WTC11 (cell line): Measurements from ENCODE around the gene LARP1B.

ENCODE experiments used
- FOXP1 ChIP-seq: sonication (generic); formaldehyde crosslinking; IDR thresholded peaks from 2 replicates; pipeline ENCODE4 v1.8.0; 2022; ENCODE audit warnings: missing genetic modification reagents, mild to moderate bottlenecking, moderate library complexity, borderline replicate concordance
- MLX ChIP-seq: sonication (generic); formaldehyde crosslinking; IDR thresholded peaks from 2 replicates; pipeline ENCODE4 v1.8.1; 2023; ENCODE audit warnings: mild to moderate bottlenecking, missing genetic modification reagents, moderate library complexity
- RELA ChIP-seq: sonication (generic); formaldehyde crosslinking; IDR thresholded peaks from 2 replicates; pipeline ENCODE4 v1.8.1; 2022; ENCODE audit warnings: missing genetic modification reagents, mild to moderate bottlenecking, borderline replicate concordance
- USF1 ChIP-seq: sonication (generic); formaldehyde crosslinking; IDR thresholded peaks from 2 replicates; pipeline ENCODE4 v1.8.0; 2022; ENCODE audit warnings: mild to moderate bottlenecking, missing genetic modification reagents
- ZNF138 ChIP-seq: sonication (generic); formaldehyde crosslinking; conservative IDR thresholded peaks from 2 replicates; pipeline ENCODE4 v1.8.1; 2022; ENCODE audit warnings: mild to moderate bottlenecking, moderate library complexity, missing genetic modification reagents
- ZNF512 ChIP-seq: sonication (generic); formaldehyde crosslinking; IDR thresholded peaks from 2 replicates; pipeline ENCODE4 v1.8.1; 2022; ENCODE audit warnings: missing genetic modification reagents, borderline replicate concordance
- TF ChIP-seq, protein P1 (sequence below): fragments of 200-600 bp; IDR thresholded peaks from 2 replicates; pipeline ENCODE4 v1.8.0; 2022; ENCODE audit warnings: antibody characterized with exemption
- TF ChIP-seq, protein P2 (sequence below): sonication (generic); formaldehyde crosslinking; IDR thresholded peaks from 2 replicates; pipeline ENCODE4 v1.8.0; 2022; ENCODE audit warnings: mild to moderate bottlenecking, missing genetic modification reagents

DNA sequence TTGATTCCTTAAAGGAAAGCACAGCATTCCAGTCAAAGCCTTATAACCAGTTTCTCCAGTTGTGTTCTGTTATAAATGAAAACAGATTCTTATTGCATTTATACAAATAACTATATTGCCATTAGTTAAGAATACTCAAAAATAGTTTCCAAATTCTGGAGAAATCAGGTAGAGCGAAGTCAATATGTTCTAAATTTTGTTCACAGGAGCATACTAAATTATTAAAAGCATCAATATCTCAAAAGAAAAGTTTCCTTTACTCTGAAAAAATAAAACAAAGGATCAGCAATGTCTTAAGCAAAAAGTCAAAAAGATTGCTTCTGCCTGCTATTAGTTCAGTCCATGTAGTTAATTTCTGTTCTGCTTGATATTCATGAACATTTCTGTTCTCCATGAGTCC, 186.8 kb downstream of the LARP1B start:
- TF ChIP-seq FOXP1 (CRISPR knock-in tag): no peak
- TF ChIP-seq, protein P1, sequence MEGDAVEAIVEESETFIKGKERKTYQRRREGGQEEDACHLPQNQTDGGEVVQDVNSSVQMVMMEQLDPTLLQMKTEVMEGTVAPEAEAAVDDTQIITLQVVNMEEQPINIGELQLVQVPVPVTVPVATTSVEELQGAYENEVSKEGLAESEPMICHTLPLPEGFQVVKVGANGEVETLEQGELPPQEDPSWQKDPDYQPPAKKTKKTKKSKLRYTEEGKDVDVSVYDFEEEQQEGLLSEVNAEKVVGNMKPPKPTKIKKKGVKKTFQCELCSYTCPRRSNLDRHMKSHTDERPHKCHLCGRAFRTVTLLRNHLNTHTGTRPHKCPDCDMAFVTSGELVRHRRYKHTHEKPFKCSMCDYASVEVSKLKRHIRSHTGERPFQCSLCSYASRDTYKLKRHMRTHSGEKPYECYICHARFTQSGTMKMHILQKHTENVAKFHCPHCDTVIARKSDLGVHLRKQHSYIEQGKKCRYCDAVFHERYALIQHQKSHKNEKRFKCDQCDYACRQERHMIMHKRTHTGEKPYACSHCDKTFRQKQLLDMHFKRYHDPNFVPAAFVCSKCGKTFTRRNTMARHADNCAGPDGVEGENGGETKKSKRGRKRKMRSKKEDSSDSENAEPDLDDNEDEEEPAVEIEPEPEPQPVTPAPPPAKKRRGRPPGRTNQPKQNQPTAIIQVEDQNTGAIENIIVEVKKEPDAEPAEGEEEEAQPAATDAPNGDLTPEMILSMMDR: no peak
- no peak for TF ChIP-seq ZNF138 (CRISPR knock-in tag)
- no peak for TF ChIP-seq RELA (CRISPR knock-in tag)
- TF ChIP-seq, protein P2, sequence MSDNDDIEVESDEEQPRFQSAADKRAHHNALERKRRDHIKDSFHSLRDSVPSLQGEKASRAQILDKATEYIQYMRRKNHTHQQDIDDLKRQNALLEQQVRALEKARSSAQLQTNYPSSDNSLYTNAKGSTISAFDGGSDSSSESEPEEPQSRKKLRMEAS (CRISPR knock-in tag): no peak
- no peak for TF ChIP-seq ZNF512
- no peak for TF ChIP-seq USF1 (CRISPR knock-in tag)
- no peak for TF ChIP-seq MLX (CRISPR knock-in tag)
